Right lobe of liver (tissue), 4 donors: ENCODE results near the gene TMEM114.

ENCODE experiments used
- CTCF ChIP-seq, 4 donors: fragments of 200-600 bp in 3 of 4; fragments of 450-650 bp in 1 of 4; IDR thresholded peaks; one replicate each; pipeline versions ENCODE4 v1.5.1 to v1.8.0; 2016 to 2022; ENCODE audit warnings: antibody characterized with exemption in 4 of 4, mild to moderate bottlenecking in 2 of 4
- POLR2A ChIP-seq: fragments of 450-650 bp; IDR thresholded peaks from one replicate; pipeline ENCODE4 v1.6.1; 2017; ENCODE audit warnings: antibody characterized with exemption, mild to moderate bottlenecking
- donor health status: DM: no; HTN: no; CAD: no.
- donor health status: DM: no; HTN: no; CAD: no.
- donor health status: DM: no; HTN: yes; CAD: no.

- TF ChIP-seq CTCF (IDR thresholded peaks at IDR 0.05) (no peak), POLR2A (no peak)
These were observed 32.0 kb upstream of the TMEM114 start for GRCh38 chr16:8622315-8622656.
